T-helper 1 cell treated with Interleukin-12 subunit alpha and Interleukin-12 subunit beta and Interleukin-4 antibody, amounts not matched to agents 30 μg/mL and 1 μg/mL, for 36 hours (primary cell): ENCODE results near the gene USP16.

Source experiments
- H3K27ac Mint-ChIP-seq: one replicate; pipeline ENCODE4 v1.8.0; 2021; ENCODE audit warnings: mild to moderate bottlenecking, mixed read lengths
- H3K27me3 Mint-ChIP-seq: one replicate; pipeline ENCODE4 v1.8.0; 2021; ENCODE audit warnings: low read depth, mixed read lengths
- H3K36me3 Mint-ChIP-seq: one replicate; pipeline ENCODE4 v1.8.0; 2021; ENCODE audit warnings: low read depth, mixed read lengths
- H3K4me1 Mint-ChIP-seq: one replicate; pipeline ENCODE4 v1.8.0; 2021; ENCODE audit warnings: low read depth, mixed read lengths
- H3K4me3 Mint-ChIP-seq: one replicate; pipeline ENCODE4 v1.8.0; 2021; ENCODE audit warnings: mild to moderate bottlenecking, moderate library complexity, mixed read lengths
- H3K9me3 Mint-ChIP-seq: one replicate; pipeline ENCODE4 v1.8.0; 2021; ENCODE audit warnings: mixed read lengths

Gene USP16

DNA sequence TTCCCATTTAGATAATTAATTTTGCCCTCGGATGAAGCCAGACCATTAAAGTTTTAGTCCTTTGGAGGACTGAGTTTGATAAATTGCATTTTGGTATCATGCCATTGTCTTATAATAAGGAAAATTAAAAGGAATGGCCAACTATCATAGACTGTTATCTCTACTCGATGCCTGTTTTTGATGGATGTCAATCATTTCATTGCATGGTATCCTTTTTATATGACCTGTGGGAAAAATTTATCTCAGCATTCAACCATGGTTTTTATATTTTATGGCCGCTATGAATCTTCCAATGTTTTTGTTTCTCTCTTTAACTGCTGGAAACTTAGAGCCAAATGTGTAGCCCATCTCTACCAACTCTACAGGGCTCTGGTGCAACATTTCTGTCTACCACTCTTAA lies 58.8 kb downstream of the USP16 start:
- Mint-ChIP-seq H3K4me3 (no peak overlapping the region), H3K36me3 (peaks cover 5% of the 10 kb centered on the region), H3K27ac (no peak overlapping the region), H3K9me3 (no peaks in the 10 kb centered on the region), H3K27me3 (no peaks in the 10 kb centered on the region), H3K4me1 (peaks cover 25% of the 10 kb centered on the region)

GRCh38 chr21:29084372-29084771 lies 59.9 kb downstream of the USP16 start:
- Mint-ChIP-seq H3K4me1 (peaks cover 16% of the 10 kb centered on the region), H3K27me3 (no peaks in the 10 kb centered on the region), H3K4me3 (no peak overlapping the region), H3K27ac (no peak overlapping the region), H3K9me3 (no peaks in the 10 kb centered on the region), H3K36me3 (no peaks in the 10 kb centered on the region)

GRCh38 chr21:29085106-29085752 lies 60.8 kb downstream of the USP16 start:
- Mint-ChIP-seq H3K27me3 (no peaks in the 10 kb centered on the region), H3K4me3 (no peak overlapping the region), H3K36me3 (no peaks in the 10 kb centered on the region), H3K27ac (no peak overlapping the region), H3K9me3 (no peaks in the 10 kb centered on the region), H3K4me1 (peaks cover 9% of the 10 kb centered on the region)

GRCh38 chr21:29091033-29091432 lies 66.6 kb downstream of the USP16 start:
- H3K27ac Mint-ChIP-seq, result no peak overlapping the region
- peaks cover 11% of the 10 kb centered on the region for H3K4me1 Mint-ChIP-seq
- peaks cover 7% of the 10 kb centered on the region for H3K36me3 Mint-ChIP-seq
- no peak overlapping the region for H3K4me3 Mint-ChIP-seq
- peaks cover under 1% of the 10 kb centered on the region for H3K27me3 Mint-ChIP-seq
- H3K9me3 Mint-ChIP-seq, result no peaks in the 10 kb centered on the region

DNA sequence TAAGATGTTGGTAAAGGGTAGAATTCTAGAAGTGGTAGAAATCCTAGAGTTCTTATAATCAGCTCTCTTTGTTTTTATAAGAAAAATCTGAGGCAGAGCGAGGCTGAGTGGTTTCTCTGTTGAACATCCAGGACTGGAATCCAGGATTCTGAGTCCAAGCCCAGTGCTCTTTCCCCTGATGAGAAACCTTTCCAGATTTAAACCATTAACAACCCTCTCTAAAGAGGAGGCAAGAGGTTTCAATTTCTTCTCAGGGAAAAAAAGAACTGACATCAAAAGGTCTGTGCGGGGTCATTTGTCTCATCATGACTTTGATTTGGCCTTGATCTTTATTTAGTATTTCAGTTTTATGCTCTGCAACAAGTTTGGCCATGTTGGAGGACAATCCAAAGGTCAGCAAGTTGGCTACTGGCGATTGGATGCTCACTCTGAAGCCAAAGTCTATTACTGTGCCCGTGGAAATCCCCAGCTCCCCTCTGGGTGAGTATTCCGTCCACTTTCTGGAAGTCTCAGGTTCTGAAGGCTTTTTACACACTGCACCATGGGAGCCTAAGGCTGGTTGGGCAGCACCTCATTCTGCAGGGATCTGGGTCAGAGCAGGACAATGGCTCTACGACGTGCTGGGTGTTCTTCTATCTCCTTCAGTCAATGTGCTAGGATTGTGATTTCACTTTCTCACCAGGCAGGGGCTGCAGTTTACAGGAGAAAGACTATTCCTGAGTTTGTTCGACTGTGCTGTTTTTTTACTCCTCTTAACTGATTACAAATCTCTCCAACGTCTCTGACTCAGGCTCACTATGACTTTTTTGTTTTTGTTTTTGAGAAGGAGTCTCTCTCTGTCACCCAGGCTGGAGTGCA lies 67.9 kb downstream of the USP16 start:
- no peak overlapping the region for H3K27ac Mint-ChIP-seq
- peaks cover 11% of the 10 kb centered on the region for H3K4me1 Mint-ChIP-seq
- H3K9me3 Mint-ChIP-seq, result no peaks in the 10 kb centered on the region
- H3K36me3 Mint-ChIP-seq, result peaks cover 7% of the 10 kb centered on the region
- H3K4me3 Mint-ChIP-seq, result no peak overlapping the region
- peaks cover 5% of the 10 kb centered on the region for H3K27me3 Mint-ChIP-seq

DNA sequence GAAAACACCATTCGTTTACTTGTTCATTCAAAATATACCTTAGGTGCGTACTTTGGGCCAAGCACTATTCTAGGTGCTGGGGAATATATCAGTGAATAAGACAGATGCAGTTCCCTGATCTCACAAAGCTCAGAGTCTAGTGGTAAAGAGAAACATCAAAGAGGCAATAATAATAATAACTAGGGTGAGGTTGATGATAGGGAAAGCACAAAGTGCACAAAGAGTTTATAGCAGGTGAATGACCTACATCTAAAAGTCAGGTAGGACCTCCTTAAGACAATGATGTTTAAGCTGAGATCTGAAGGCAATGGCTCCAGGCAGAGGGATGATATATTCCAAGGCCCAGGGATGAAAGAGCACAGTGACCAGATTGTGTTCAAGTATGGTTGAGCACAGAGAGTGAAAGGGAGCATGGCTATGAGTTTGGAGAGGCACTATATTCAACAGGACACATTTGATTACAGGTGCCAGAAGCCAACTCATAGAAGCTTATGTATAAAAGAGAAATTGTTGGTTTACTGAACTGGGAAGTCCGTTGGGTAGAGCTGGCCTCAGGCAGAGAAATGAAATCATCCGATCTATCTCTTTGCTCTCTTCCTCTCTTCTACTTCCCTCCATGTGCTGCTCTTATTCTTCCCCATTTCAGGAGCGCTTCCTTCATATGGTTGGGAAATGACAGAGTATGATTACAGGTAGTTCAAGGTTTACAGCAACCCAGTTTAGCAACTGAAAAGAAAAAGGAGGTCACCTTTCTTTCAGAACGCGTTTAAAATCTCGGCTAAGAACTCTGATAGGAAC lies 71.9 kb downstream of the USP16 start:
- no peaks in the 10 kb centered on the region for H3K9me3 Mint-ChIP-seq
- H3K27ac Mint-ChIP-seq, result no peak overlapping the region
- peaks cover 8% of the 10 kb centered on the region for H3K36me3 Mint-ChIP-seq
- peaks cover 12% of the 10 kb centered on the region for H3K4me1 Mint-ChIP-seq
- H3K27me3 Mint-ChIP-seq, result peaks cover 9% of the 10 kb centered on the region
- no peak overlapping the region for H3K4me3 Mint-ChIP-seq

DNA sequence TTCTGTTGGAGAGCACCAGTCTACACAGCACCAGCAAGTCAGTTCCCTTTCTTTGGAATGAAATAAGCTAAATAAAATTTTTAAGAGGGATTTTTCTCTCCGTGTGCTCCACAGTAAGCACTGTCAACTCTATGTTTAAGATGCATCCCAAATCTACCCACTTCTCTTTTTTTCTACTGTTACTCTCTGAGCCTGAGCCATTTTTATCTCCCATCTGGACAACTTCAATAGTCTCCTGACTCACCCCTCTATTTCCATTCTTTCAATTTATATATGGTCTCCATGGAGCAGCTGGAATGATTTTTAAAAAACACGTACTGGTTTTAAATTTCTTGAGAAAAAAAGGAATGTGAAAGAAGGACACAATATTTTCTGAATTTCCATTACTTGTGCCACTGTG lies 73.7 kb downstream of the USP16 start:
- Mint-ChIP-seq H3K36me3 (peaks cover 3% of the 10 kb centered on the region), H3K4me3 (no peak overlapping the region), H3K27me3 (peaks cover 9% of the 10 kb centered on the region), H3K27ac (no peak overlapping the region), H3K4me1 (peaks cover 4% of the 10 kb centered on the region), H3K9me3 (no peaks in the 10 kb centered on the region)

DNA sequence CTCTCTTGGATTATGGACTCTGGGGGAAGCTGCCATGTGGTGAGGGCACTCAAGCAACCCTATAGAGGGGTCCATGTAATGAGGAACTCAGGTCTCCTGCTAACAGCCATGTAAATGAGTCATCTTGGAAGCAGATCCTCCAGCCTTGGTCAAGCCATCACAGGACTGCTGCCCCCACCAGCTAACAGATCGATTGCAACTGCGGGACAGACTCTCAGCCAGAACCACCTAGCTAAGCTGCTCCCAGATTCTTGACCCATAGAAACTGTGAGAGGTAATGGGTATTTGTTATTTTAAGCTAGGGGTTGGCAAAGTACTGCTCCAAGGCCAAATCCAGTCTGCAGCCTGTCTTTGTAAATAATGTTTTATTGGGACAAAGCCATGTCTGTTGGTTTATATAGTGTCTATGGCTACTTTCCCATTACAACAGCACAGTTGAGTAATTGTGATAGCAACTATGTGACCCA lies 78.4 kb downstream of the USP16 start:
- Mint-ChIP-seq H3K9me3 (no peaks in the 10 kb centered on the region), H3K27ac (no peak overlapping the region), H3K4me3 (no peak overlapping the region), H3K4me1 (peaks cover 10% of the 10 kb centered on the region), H3K27me3 (peaks cover 4% of the 10 kb centered on the region), H3K36me3 (peaks cover 5% of the 10 kb centered on the region)
